NB4 (cell line): Measurements from ENCODE around the gene FUT8.

Experiments used
- POLR2A ChIP-seq: IDR thresholded peaks from 2 replicates; pipeline ENCODE4 v1.6.1; 2011; ENCODE audit warnings: mild to moderate bottlenecking; ENCODE audit not compliant: insufficient read length; ENCODE audit errors: extremely low read depth
- TF ChIP-seq, protein P1 (sequence below): IDR thresholded peaks from one replicate; pipeline ENCODE4 v1.5.1; 2012; ENCODE audit warnings: low read depth, low read length

DNA sequence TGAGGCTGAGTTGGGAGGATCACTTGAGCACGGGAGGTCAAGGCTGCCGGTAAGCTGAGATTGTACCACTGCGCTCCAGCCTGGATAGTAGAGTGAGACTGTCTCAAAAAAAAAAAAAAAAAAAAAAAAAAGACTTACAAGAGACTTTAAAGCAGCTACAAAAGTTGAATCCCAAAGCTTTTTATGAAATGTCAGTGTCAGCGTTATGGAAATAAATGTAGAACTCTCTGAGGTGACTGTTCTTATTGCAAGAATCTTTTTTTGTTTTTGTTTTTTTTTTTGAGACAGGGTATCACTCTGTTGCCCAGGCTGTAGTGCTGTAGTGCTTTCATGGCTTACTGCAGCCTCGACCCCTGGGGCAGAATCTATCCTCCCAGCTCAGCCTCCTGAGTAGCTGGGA lies 17.2 kb downstream of the FUT8 start:
- no peak for TF ChIP-seq POLR2A
- TF ChIP-seq, protein P1, sequence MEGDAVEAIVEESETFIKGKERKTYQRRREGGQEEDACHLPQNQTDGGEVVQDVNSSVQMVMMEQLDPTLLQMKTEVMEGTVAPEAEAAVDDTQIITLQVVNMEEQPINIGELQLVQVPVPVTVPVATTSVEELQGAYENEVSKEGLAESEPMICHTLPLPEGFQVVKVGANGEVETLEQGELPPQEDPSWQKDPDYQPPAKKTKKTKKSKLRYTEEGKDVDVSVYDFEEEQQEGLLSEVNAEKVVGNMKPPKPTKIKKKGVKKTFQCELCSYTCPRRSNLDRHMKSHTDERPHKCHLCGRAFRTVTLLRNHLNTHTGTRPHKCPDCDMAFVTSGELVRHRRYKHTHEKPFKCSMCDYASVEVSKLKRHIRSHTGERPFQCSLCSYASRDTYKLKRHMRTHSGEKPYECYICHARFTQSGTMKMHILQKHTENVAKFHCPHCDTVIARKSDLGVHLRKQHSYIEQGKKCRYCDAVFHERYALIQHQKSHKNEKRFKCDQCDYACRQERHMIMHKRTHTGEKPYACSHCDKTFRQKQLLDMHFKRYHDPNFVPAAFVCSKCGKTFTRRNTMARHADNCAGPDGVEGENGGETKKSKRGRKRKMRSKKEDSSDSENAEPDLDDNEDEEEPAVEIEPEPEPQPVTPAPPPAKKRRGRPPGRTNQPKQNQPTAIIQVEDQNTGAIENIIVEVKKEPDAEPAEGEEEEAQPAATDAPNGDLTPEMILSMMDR, result no peak
